ENCODE results near the gene GPR22.

GRCh38 chr7:107479303-107479702 lies 9.4 kb downstream of the GPR22 start:
- TF ChIP-seq POLR2AphosphoS5 (IDR thresholded peaks at IDR 0.05; ENCODE audit: low read depth, low read length) (no peak), POLR2A (IDR thresholded peaks at IDR 0.05; ENCODE audit: low read depth, low read length) (no peak)
